GM19455 (cell line): ENCODE data around the gene CSNK1D.
"Not testable (repeated sequence)": the region's sequence is repeated elsewhere in the genome, so short reads cannot be mapped to it uniquely, and the experiment has no call there.

Experiments
- ATAC-seq: cut with Tn5 transposase; IDR thresholded peaks from one replicate; pipeline ENCODE4 v1.9.1; 2021; ENCODE audit not compliant: unreplicated experiment

The CSNK1D gene

DNA sequence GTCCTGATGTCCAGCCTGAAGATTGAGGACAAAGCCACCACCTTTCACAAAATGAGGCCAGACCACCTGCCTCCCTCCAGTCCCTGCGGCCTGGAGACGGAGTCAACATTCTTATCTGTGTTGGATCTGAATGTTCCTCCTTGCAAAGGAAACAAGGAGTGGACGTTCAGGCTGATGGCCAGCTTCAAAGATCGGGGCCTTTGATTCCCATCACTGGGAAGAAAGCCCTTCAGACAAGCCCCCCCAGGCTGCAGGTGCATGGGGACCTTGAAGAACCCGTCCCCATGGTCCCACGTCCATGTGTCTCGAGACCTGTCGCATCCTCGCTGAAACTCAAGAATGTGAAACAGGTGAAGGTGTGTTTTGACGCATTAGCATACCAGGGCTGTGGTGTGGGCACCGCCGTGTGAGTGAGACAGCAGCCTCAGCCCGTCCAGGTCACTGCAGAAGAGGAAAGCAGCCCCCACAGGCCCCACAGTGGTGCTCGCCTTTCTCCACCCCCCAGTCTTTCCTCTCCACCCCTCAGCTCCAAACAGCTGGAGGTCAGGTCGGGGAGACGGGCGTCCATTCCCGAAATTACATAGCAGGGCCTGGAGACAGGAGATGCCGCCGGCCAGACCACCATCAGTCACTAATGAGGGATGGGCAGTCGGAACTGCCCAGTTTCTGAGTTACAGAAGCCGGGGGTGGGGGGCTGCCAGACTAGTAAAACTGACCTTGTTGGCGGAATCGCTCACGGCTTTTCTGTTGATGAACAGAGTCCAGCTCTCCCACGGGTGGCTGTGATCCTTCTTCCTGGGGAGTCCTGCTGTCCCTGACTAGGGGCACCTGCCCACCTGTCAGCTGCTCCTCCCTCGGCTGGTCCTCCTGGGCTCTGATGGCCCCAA, 877 bp upstream of the CSNK1D start:
- no peak for ATAC-seq

DNA sequence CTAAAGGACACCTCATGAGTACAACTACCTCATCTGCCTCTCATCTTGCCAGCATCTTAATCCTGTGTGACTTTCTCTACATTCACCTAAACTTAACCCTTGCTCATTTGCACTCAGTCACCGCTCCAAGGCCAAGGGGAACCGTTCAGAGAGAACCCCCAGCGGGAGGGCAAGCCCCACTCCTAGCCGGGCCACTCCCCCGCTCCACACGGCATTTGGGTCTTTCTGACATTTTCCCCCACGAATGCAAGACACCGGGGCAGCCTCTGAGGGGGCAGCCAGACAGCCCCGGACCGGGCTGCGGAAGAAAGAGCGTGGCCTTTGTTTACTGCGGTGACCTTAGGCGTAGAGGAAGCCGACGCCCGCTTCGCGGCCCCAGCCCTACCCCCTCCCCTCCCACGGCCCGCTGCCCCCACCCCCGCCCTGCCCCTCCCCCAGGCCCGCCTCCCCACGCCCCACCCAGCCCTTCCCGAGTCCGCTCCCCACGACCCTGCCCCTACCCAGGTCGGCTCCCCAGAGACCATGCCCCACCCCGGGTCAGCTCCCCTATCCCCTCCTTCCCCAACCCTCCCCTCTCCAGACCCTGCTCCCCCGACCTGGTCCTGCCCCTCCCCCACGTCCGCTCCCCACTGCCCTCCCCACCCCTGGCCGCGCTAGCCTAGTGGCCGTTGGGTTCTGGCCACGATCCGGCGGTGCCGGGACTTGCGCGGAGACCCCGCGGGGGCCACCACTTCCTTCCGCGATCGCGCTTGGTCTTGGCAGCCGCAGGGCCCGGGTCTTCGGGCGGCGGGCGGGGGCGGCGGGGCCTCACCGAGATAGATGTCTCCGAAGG, 789 bp downstream of the CSNK1D start:
- ATAC-seq: no peak

GRCh38 chr17:82271401-82271800, 2.1 kb downstream of the CSNK1D start:
- no peak for ATAC-seq

DNA sequence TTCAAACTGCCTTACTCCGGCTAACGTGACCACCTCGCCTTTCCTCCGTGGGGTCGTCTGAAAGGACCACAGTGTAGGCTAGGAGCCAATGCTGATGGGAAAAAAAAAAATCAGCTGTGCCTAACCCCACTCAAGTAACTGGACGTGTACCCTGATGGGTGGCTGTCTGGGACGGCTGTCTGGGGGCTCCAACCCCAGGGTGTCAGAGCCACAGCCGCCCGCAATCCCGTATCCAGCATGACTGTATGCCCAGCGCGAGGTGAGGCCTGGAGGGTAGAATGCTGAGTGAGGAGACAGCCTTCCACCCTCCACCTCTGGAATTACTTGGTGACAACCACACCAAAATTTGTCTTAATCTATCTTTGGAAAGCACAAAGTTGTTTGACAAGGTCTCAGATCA, 2.8 kb downstream of the CSNK1D start:
- no peak for ATAC-seq

GRCh38 chr17:82269882-82270500, 3.5 kb downstream of the CSNK1D start:
- ATAC-seq: no peak

GRCh38 chr17:82269138-82269881, 4.2 kb downstream of the CSNK1D start:
- ATAC-seq: no peak

DNA sequence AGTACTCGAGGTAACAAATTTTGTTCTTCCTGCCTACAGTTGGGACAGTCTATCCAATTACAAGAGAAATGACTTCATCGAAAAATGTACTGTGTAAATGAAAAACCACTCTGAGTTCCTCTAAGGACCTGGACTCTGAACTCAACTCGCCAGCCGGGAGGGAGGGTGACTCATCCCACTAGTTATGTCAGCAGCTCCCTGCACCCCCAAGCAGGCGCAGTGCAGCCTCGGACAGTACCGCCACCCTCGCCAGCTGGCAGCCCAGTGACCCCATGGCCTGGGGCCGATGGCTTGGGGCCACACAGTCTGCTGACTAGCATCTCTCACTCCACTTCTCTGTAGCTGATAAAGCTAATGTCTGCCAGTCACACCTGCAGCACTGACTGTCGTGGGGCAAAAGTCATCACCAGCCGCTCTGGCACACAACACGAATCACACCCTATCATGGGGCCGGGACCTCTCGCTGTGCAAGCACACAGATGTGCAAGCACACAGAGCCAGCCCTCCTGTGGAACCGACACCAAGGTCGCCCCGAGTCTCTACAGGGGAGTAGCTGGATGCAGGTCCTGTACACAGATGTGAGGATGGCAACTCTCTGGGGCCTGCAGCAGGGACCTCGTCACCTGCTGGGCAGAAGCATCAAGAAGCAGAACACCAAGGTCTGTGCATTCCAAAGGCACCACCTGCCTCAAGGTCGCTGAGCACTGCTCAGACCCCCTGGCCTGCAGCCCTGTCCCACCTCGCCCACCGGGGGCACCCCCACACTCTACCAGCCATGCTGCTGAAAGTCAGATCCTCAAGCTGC, 5.7 kb downstream of the CSNK1D start:
- no peak for ATAC-seq

DNA sequence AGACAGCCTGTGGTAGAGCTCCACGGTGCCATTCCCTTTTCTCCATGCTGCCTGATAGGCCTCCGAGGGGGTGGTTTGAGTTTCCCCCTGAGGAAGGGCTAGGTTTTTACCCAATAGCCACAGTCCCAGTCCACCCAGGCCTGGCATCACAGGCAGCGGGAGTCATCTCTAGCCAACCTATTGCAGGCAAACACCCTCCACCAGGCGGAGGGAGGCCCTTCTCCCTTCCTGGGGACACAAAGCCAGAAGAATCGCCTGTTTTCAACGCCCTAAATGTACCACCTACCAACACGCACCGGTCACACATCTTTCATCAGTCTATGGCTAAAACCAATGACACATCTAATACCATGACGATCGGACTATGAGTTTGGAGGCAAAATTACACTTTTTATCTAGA, 7.4 kb downstream of the CSNK1D start:
- no peak for ATAC-seq

DNA sequence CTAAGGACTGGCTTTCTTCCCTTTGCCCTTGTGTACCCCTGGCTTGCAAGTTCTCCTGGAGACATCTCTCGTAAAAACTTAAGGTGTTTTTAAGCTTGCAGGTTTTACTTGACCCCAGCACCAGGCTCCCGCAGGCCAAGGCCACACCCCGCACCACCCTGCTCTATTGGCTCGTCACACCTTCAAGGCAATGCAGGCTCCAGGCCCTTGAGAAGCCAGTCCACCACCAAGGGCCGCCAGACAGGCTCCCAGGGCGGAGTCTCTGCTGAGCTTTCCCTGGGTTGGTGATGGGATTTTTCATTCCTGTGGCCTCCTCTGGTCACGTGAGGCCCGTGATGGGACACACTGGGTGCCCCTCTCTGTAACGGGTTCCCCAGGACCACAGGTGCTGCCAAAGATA, 9.9 kb downstream of the CSNK1D start:
- ATAC-seq: no peak

GRCh38 chr17:82262344-82262743, 11.2 kb downstream of the CSNK1D start:
- no peak for ATAC-seq

GRCh38 chr17:82259972-82260961, 13.2 kb downstream of the CSNK1D start:
- ATAC-seq: not testable (repeated sequence)

GRCh38 chr17:82258555-82258954, 14.9 kb downstream of the CSNK1D start:
- no peak for ATAC-seq

DNA sequence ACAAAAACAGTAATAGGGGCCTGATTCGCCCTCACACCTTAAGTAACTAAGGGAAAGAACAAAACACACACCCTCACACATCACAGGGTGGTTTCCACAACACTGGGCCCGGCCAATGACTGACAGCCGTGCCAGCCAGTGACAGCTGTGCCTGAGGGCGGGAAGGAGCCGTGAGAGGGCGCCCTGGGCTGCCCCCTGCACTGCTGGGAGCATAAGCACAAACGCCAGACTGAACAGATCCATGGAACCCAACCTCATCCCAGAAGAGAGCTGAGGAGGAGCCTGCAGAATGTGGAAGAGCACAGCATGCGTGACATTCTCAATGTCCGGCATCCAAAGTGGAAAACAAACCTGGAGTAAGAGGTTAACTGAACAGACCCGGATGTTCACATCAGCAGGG, 16.0 kb downstream of the CSNK1D start:
- ATAC-seq: no peak

DNA sequence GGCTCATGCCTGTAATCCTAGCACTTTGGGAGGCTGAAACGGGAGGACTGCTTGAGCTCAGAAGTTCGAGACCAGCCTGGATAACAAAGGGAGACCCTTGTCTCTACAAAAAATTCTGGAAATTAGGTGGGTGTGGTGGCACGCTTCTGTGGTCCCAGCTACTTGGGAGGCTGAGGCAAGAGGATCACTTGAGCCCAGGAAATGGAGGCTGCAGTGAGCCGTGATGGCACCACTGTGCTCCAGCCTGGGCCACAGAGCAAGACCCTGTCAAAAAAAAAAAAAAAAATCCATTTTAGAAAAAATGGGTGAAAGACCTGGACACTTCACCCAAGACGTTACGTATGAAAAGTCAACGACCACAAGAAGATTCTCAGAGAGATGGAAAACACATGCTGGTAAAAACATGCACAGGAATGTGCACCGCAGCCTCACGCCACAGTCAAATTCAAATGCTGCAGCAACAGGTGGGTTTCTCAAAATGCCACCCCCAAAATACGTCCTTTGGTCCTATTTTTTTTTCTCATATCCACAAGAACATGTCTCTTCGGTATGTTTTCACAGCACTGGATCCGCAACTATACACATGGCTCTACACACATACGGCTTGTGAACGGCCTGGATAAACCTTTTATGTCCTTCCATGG, 17.1 kb downstream of the CSNK1D start:
- no peak for ATAC-seq

GRCh38 chr17:82255402-82255972, 18.0 kb downstream of the CSNK1D start:
- no peak for ATAC-seq

GRCh38 chr17:82254746-82255145, 18.8 kb downstream of the CSNK1D start:
- not testable (repeated sequence) for ATAC-seq

GRCh38 chr17:82254096-82254495, 19.4 kb downstream of the CSNK1D start:
- ATAC-seq: not testable (repeated sequence)

- no peak for ATAC-seq
Observed at GRCh38 chr17:82253179-82253544, 20.3 kb downstream of the CSNK1D start.
